Embryonic facial prominence (tissue), 1 donor: ENCODE results near the gene GCNT1.
"Not testable (repeated sequence)": the region's sequence is repeated elsewhere in the genome, so short reads cannot be mapped to it uniquely, and the experiment has no call there.

Source experiments
- DNase-seq: peaks from one replicate; pipeline ENCODE4 v3.0.0-alpha.2; 2016; ENCODE audit errors: extremely low spot score

Gene GCNT1

GRCh38 chr9:76443887-76444286, 15.1 kb upstream of the GCNT1 start:
- no peak for DNase-seq

GRCh38 chr9:76444322-76444929, 14.6 kb upstream of the GCNT1 start:
- no peak for DNase-seq

GRCh38 chr9:76445976-76446375, 13.0 kb upstream of the GCNT1 start:
- DNase-seq, result no peak

GRCh38 chr9:76448501-76448900, 10.5 kb upstream of the GCNT1 start:
- no peak for DNase-seq

- DNase-seq, result no peak
Observed at GRCh38 chr9:76451234-76451633, 7.7 kb upstream of the GCNT1 start.

- no peak for DNase-seq
Observed at GRCh38 chr9:76452839-76453238, 6.1 kb upstream of the GCNT1 start.

- DNase-seq, result no peak
Observed at GRCh38 chr9:76453785-76454184, 5.2 kb upstream of the GCNT1 start.

- no peak for DNase-seq
Observed at GRCh38 chr9:76454311-76454710, 4.7 kb upstream of the GCNT1 start.

- DNase-seq, result no peak
Observed at GRCh38 chr9:76456202-76456926, 2.6 kb upstream of the GCNT1 start.

GRCh38 chr9:76459694-76460635, 983 bp downstream of the GCNT1 start:
- DNase-seq, result no peak

GRCh38 chr9:76462126-76462525, 3.1 kb downstream of the GCNT1 start:
- no peak for DNase-seq

- DNase-seq, result no peak
Observed at GRCh38 chr9:76463211-76463610, 4.2 kb downstream of the GCNT1 start.

- DNase-seq, result no peak
Observed at GRCh38 chr9:76464706-76465105, 5.7 kb downstream of the GCNT1 start.

GRCh38 chr9:76465442-76466298, 6.7 kb downstream of the GCNT1 start:
- no peak for DNase-seq

GRCh38 chr9:76466299-76466605, 7.3 kb downstream of the GCNT1 start:
- no peak for DNase-seq

GRCh38 chr9:76474419-76474818, 15.4 kb downstream of the GCNT1 start:
- DNase-seq, result no peak

- DNase-seq, result no peak
Observed at GRCh38 chr9:76475686-76476085, 16.7 kb downstream of the GCNT1 start.

GRCh38 chr9:76477818-76478217, 18.8 kb downstream of the GCNT1 start:
- not testable (repeated sequence) for DNase-seq

GRCh38 chr9:76478226-76478625, 19.2 kb downstream of the GCNT1 start:
- DNase-seq, result no peak

GRCh38 chr9:76479337-76479736, 20.4 kb downstream of the GCNT1 start:
- DNase-seq, result not testable (repeated sequence)

- DNase-seq, result no peak
Observed at GRCh38 chr9:76486151-76486550, 27.2 kb downstream of the GCNT1 start.
